NB4 (cell line): ENCODE measurements around the gene LDLRAD4.

Source experiments
- CTCF ChIP-seq: IDR thresholded peaks from one replicate; pipeline ENCODE4 v1.5.1; 2012; ENCODE audit warnings: low read depth, low read length
- TF ChIP-seq, protein P1 (sequence below): IDR thresholded peaks from 2 replicates; pipeline ENCODE4 v1.6.1; 2011; ENCODE audit warnings: low read depth, low read length

- TF ChIP-seq CTCF = no peak
- TF ChIP-seq, protein P1, sequence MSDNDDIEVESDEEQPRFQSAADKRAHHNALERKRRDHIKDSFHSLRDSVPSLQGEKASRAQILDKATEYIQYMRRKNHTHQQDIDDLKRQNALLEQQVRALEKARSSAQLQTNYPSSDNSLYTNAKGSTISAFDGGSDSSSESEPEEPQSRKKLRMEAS = no peak
These were observed 67.3 kb downstream of the LDLRAD4 start for GRCh38 chr18:13285874-13286273.
